ENCODE data around the gene GSTT2. TPM values are rescaled to one million over a fixed set of nuclear protein-coding genes. Genes with fewer than 3 reads are reported as not detected.

The GSTT2 gene
- total and polyA plus RNA-seq, 2 donors (not counting 3 experiments of a cell fraction or from before 2014, with no cell fraction given), result 3.0 TPM; not detected in 1

DNA sequence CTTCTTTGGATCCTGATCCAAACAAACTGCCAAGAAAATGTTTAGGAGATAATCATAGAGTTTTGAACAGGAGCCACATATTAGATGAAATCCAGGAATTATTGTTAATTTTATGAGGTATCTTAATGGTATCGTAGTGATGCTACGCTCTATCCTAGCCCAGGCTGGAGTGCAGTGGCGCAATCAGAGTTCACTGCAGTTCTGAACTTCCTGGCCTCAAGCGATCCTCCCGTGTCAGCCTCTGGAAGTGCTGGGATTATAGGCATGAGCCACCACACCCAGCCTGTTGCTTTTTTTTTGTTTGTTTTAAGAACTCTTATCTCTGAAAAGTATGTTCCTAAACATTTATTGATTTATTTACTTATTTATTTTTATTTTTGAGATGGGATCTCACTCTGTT lies 22.9 kb downstream of the GSTT2 start:
- Histone ChIP-seq H3K4me1 (ENCODE audit: control insufficient read depth, extremely low read depth, insufficient read depth, low read length) (no peaks in the 10 kb centered on the region), H3K79me2 (ENCODE audit: control insufficient read depth, insufficient read depth, low read length) (no peaks in the 10 kb centered on the region), H4K20me1 (replicated peaks; ENCODE audit: control insufficient read depth, extremely low read depth, insufficient read depth, low read length) (no peaks in the 10 kb centered on the region), H3K36me3 (ENCODE audit: control insufficient read depth in 2 of 2, extremely low read depth in 1 of 2, insufficient read depth in 2 of 2, low read length in 2 of 2) (no peaks in the 10 kb centered on the region), H3K27ac (ENCODE audit: insufficient read depth, low read depth, low read length) (no peak overlapping the region), H3K4me3 (replicated peaks in 1 of 3; ENCODE audit: insufficient read depth in 1 of 3, low read depth in 1 of 3, low read length in 3 of 3) (no peak overlapping the region), H3K27me3 (ENCODE audit: control insufficient read depth in 2 of 2, insufficient read depth in 2 of 2, low read length in 2 of 2) (no peaks in the 10 kb centered on the region), H3K9ac (replicated peaks; ENCODE audit: extremely low read depth, insufficient read depth, low read length) (no peak overlapping the region), H3K4me2 (ENCODE audit: insufficient read depth, low read length) (no peak overlapping the region), H2AFZ (ENCODE audit: low read depth, low read length) (no peak overlapping the region), H3K9me1 (replicated peaks; ENCODE audit: control insufficient read depth, extremely low read depth, insufficient read depth, low read length) (no peaks in the 10 kb centered on the region), H3K9me3 (replicated peaks; ENCODE audit: control insufficient read depth, insufficient read depth, low read length) (no peaks in the 10 kb centered on the region)
- ChIA-PET POLR2A (no interaction called here), CTCF (interaction anchor here (0.5 to 1.3 kb wide), 2 partner anchors 10 to 172 kb away, joined by 3 to 4 read pairs; no protein-coding TSS in a partner anchor)
- BruUV-seq (replicated peaks), result no TSS peak
- FAIRE-seq (no peak), DNase-seq (ENCODE audit: low read depth, low spot score) (no peak)
- dilution Hi-C loops (cut with MboI; ENCODE audit: extremely low pct_ligation_motif_present, low sequenced_read_pairs), result no loop called here
- no peak for TF ChIP-seq GATA2 (IDR thresholded peaks at IDR 0.05; ENCODE audit: insufficient read depth, insufficient read length, low read depth, low read length)
- TF ChIP-seq JUN (IDR thresholded peaks at IDR 0.05; ENCODE audit: borderline replicate concordance, insufficient read depth, insufficient read length, low read depth), result no peak
- TF ChIP-seq FOS (IDR thresholded peaks at IDR 0.05; ENCODE audit: borderline replicate concordance, insufficient read depth, low read length), result no peak
- TF ChIP-seq POLR2AphosphoS5 (IDR thresholded peaks at IDR 0.05; ENCODE audit: insufficient read depth, low read depth, low read length), result no peak
- TF ChIP-seq, protein P1, sequence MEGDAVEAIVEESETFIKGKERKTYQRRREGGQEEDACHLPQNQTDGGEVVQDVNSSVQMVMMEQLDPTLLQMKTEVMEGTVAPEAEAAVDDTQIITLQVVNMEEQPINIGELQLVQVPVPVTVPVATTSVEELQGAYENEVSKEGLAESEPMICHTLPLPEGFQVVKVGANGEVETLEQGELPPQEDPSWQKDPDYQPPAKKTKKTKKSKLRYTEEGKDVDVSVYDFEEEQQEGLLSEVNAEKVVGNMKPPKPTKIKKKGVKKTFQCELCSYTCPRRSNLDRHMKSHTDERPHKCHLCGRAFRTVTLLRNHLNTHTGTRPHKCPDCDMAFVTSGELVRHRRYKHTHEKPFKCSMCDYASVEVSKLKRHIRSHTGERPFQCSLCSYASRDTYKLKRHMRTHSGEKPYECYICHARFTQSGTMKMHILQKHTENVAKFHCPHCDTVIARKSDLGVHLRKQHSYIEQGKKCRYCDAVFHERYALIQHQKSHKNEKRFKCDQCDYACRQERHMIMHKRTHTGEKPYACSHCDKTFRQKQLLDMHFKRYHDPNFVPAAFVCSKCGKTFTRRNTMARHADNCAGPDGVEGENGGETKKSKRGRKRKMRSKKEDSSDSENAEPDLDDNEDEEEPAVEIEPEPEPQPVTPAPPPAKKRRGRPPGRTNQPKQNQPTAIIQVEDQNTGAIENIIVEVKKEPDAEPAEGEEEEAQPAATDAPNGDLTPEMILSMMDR (IDR thresholded peaks at IDR 0.05; ENCODE audit: extremely low read depth in 1 of 2, insufficient read depth in 1 of 2, low read depth in 1 of 2, low read length in 2 of 2), result no peak
- TF ChIP-seq, protein P2, sequence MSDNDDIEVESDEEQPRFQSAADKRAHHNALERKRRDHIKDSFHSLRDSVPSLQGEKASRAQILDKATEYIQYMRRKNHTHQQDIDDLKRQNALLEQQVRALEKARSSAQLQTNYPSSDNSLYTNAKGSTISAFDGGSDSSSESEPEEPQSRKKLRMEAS (IDR thresholded peaks at IDR 0.05; ENCODE audit: insufficient read depth, insufficient read length), result no peak
- TF ChIP-seq EZH2 (IDR thresholded peaks at IDR 0.05; ENCODE audit: borderline replicate concordance, low read depth, low read length, severe bottlenecking), result no peak
- no peak for TF ChIP-seq MYC (IDR thresholded peaks at IDR 0.05; ENCODE audit: low read depth, low read length)
- no peak for TF ChIP-seq POLR2A (IDR thresholded peaks at IDR 0.05; ENCODE audit: low read depth, low read length)
- intact Hi-C loops (cut with micrococcal nuclease), result no loop called here

All from endothelial cell of umbilical vein (primary cell).